ENCODE results near the gene MUS81.

MUS81 gene

DNA sequence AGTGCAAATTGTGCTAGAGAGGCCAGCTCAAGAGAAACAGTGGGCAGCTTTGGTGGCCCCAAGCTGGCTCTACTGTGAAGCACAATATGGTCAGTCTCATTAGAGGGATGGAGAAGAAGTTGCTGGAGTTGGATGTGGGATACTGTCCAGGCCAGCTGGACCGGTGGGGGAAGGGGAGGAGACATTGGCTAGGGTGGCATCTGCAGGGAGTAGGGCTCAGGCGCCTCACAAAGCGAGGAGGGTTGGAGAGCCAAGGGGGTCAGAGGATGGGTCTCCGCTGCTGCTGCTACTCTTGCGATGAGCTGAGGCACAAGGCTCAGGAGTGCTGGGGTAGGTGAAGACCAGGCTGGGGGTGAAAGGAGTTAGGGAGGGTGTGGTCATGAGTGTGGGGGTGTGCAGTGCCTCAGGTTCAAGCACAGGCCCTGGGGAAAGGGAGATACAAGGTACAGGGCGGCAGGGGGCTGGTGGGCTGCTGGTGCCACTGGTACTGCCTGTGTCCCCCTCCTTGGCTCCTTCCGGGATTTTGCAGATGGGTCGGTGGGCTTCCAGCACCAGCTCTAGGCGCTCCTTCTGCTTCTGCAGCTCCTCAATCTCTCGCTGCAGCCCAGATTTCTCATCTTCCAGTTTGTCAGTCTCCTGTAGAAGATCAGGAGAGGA is 32.6 kb downstream of the MUS81 start:
- no peak for DNase-seq

DNA sequence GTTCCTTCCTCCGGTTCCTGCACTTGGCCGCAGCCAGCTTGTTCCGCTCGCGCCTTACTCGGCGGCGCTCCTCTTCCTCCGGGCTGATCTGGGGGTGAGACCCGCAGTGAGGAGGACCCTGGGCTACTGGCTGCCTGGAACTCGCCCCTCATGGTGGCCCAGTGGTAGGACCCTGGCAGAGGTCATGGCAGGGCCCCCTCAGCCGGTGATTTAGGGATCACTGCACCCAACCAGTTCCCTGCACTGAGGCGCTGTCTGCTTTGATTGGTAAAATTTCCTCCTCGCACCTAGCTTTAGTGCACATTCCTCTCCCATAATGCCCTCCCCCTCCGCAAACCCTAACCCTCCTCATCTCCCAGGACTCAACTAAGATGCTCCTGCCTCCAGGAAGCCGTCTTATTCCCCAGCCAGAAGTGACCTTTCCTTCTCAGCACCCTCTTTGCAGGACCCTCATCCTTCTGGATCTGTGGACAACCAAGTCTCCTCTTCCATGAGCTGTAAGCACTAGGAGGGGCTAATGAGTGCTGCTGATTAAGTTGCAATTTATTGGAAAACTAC is 33.9 kb downstream of the MUS81 start:
- no peak for DNase-seq

- no peak for DNase-seq
Measured at GRCh38 chr11:65895482-65895981, 35.3 kb downstream of the MUS81 start.

- no peak for DNase-seq
Measured at GRCh38 chr11:65896034-65896999, 36.1 kb downstream of the MUS81 start.

- DNase-seq, result no peak
Measured at GRCh38 chr11:65897020-65897471, 36.8 kb downstream of the MUS81 start.

DNA sequence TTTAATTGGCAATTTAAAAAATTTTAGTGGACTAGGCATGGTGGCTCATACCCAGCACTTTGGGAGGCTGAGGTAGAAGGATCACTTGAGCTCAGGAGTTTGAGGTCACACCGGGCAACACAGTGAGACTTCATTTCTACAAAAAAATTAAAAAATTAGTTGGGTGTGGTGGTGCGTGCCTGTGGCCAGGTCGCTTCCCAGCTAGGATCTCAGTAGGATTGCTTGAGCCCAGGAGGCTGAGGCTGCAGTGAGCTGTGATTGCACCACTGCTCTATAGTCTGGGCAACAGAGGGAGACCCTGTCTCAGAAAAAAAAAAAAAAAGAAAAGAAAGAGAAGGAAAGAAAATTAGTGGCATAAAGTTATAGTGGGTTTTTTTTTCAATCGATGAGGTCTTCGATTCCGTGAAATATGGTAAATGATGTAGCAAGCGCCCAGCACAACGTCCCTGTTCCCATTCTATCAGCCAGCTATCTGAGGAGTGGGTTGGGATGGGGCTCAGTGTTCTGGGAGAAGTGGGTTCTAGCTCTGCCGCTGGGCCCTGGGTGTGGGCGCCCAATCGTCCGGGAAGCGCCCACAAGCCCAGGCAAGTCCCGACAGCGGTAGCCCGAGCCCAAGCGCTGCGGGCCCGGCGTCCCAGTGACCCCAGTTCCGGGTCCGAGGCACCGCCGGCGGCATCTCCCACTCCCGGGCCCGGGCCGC is 38.6 kb downstream of the MUS81 start:
- peak; percentile 10 for DNase-seq

- DNase-seq, result peak; percentile 56
Measured at GRCh38 chr11:65899356-65900124, 39.3 kb downstream of the MUS81 start.

GRCh38 chr11:65900125-65900898 is 40.1 kb downstream of the MUS81 start, which contains the start of gene FOSL1:
FOSL1 (minus strand) TSS chr11:65900388; CDS start chr11:65900339, 49 bp downstream.
- peak; percentile 74 for DNase-seq

- DNase-seq, result no peak
Measured at GRCh38 chr11:65900899-65901180, 40.6 kb downstream of the MUS81 start.

DNA sequence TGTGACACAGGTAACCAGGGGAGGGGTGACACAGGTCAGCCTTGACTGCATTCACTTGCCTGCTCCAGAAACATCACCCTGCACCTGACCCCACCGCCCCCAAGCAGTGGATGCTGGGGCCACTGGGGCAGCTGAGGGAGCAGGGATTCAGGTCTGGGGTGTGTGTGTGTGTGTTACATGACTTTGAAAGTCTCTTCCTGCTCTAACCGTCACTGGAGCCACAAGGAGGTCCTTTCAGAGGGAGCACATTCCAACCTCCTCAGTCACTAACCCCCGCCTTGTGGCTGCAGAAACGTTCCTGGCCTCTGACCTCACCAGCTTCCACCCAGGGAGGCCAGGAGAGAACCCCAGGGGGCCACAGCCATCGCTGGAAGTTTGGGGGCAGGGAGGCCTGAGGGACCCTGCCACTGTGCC is 42.8 kb downstream of the MUS81 start:
- peak; percentile 33 for DNase-seq

DNA sequence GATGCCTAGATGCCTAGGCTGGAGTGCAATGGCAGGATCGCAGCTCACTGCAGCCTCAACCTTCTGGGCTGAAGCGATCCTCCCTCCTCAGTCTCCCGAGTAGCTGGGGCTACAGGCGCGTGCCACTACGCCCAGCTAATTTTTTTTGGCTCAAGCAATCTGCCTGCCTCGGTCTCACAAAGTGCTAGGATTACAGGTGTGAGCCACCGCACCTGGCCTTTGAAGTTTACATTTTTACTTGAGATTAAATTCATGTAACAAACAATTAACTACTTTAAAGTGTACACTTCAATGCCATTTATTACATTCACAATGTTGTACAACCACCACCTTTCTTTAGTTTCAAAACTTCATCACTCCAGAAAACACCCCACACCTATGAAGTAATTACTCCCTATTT is 43.5 kb downstream of the MUS81 start:
- no peak for DNase-seq

- no peak for DNase-seq
Measured at GRCh38 chr11:65906602-65907001, 46.4 kb downstream of the MUS81 start.

GRCh38 chr11:65907878-65908277 is 47.6 kb downstream of the MUS81 start:
- no peak for DNase-seq

DNA sequence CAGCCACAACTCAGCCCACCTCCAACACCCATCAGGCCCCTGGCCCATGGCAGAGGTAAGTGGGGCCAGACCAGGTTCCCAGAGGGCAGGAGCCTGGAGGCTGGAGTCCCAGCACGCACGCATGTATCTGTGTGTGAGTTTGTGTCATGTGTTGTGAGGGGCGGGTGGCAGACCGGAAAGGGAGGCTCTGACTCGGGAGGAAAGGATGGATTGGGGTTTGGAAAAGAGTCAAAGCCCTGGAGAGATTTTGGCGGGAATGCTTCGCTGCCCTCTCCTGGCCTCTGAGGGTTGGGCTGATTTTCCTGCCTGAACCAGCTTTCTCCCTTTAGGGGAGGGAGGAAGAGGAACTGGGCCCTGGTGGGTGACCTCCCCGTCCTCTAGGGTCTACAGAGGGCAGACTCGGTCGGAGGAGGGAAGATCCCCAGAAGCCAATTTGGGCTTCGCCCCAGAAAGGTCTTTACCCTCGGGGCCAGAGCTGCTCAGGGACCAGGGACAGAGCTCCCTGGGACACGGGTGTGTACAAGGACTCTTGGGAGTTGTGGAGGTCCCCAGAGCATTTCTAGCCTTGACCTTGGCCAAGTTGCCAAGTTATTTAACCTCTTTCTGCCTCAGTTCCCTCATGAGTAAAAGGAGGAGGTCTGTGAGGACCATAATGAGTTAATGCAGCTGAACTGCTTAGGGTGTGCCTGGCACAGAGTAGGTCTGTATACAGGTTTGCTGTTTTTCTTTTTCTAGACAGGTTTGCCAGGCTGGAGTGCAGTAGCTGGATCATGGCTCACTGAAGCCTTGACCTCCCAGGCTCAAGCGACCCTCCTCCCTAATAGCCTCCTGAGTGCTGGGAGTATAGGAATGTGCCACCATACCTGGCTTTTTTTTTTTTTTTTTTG is 51.7 kb downstream of the MUS81 start:
- peak; percentile 77 for DNase-seq

- no peak for DNase-seq
Measured at GRCh38 chr11:65912845-65913244, 52.6 kb downstream of the MUS81 start.

DNA sequence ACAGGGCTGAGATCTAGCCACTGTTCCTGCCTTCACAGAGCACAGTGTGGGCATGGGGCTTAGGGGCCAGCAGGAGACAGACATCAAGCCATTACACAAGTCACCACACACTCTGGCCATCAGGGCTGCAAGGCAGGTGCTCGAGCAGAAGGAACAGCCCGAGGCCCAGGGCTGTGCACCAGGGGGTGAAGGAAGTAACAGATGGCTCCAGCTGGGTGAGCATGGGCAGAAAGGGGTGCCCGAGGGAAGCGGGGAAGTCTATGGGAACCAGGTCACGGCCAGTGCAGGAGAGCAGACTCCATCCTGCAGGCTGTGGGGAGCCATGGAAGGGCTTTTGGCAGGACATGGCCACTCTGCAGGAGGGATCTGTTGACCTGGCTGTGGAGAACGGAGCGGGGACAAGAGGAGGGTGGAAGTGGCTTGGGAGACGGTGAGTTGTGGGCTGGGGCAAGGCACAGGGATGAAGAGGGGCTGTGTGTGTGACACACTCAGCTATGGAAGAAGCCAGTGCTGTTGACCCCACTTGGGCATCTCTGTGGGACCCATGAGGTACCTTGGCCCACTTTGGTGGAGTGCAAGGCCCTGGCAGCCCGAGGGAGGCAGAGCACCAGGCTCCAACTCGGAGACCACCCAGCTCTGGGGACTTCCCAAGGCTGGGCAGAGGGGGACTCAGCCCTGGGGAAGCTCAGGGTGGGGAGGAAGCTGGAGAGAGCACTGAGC is 55.0 kb downstream of the MUS81 start:
- peak; percentile 54 for DNase-seq

DNA sequence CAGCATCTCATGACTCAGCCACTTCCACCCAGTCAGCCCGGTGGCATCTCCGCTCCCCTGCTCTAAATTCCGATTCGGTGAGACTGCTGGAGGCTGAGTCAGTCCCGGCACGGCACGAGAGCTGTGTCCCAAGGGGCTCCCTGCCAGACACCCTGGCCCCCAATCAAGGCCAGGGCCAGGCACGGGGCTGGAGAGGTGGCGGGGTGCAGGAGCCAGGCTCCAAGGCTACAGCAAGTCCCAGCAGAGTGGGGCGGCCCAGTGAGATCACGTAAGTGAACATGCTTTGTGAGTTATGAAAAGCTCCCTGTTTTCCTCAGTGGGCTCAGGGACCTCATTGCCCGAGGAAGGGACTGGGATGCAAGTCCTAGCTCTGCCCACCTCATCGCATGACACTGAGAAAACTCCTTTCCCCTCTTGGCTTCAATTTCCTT is 55.6 kb downstream of the MUS81 start:
- peak; percentile 36 for DNase-seq
